Measurements from ENCODE around the gene FXYD2. TPM values are rescaled to one million over a fixed set of nuclear protein-coding genes. Genes with fewer than 3 reads are reported as not detected.

The FXYD2 gene
- total RNA-seq, 2 donors from 2014 or later: 1.4 TPM; not detected in 1

DNA sequence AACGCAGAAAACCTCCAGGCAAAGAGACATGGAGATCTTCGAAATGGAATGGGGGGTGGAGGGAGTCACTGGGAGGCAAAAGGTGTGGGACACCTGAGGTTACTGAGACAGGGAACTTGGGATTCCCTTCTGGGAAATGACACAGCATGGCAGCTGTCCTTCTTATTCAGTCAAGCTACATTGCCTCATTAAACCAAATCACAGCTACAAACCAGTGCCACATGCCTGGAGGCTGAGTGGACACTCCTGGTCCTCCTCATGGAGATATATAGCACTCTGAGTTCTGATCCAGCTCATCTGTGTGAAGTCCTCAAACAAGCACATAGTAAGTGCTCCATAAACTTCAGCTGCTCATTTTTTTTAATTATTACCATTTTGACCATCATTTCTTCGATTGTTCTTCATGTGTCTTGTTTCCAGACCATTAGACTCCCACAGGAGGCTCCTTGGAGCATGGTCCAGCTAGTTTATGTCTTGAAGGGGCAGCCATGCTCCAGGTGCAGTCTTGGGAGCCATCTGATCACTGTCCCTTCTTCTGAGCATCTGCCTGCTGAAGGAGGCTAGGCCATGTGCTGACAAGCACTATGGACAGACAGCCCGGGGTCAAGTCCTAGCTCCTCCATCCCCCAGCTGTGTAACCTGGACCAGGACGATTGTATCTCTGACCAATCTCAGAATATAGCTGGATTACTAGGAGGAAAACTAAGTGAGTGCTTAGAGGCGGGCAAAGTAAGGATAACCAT lies 9.7 kb upstream of the FXYD2 start:
- Mint-ChIP-seq H3K9me3 (no peaks in the 10 kb centered on the region), H3K27ac (peak overlapping the region; percentile 34), H3K27me3 (peaks cover 7% of the 10 kb centered on the region), H3K4me1 (no peaks in the 10 kb centered on the region), H3K4me3 (no peak overlapping the region), H3K36me3 (ENCODE audit: low read depth) (no peaks in the 10 kb centered on the region)
- no peak for ATAC-seq (replicated peaks)

DNA sequence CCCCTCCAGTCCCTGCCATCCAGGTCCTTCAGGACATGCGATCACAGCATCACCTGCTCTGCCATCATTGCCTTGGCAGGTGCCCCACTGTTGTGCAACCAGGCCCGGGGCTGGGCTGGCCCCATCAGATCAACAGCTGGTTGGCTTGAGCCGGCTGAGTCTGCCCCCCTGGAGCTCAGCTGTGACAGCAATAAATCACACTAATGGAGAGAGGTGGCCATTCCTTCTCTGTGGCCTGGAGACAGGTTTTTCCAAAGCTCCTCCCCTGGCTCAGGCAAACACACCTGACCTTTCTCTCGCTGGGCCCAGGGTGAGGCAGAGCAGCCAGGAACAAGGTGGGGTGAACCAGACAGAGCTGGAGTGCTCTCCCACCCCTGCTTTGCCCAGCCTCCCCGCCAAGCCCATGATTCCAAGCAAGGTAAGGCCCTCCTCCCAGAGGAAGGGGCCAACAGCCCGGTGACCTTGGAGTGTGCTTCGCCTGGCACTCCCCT lies 8.9 kb upstream of the FXYD2 start:
- no peak for ATAC-seq (replicated peaks)
- peak overlapping the region; percentile 34 for H3K27ac Mint-ChIP-seq
- H3K9me3 Mint-ChIP-seq: no peaks in the 10 kb centered on the region
- no peaks in the 10 kb centered on the region for H3K4me1 Mint-ChIP-seq
- peaks cover 7% of the 10 kb centered on the region for H3K27me3 Mint-ChIP-seq
- no peaks in the 10 kb centered on the region for H3K36me3 Mint-ChIP-seq (ENCODE audit: low read depth)
- H3K4me3 Mint-ChIP-seq: no peak overlapping the region

DNA sequence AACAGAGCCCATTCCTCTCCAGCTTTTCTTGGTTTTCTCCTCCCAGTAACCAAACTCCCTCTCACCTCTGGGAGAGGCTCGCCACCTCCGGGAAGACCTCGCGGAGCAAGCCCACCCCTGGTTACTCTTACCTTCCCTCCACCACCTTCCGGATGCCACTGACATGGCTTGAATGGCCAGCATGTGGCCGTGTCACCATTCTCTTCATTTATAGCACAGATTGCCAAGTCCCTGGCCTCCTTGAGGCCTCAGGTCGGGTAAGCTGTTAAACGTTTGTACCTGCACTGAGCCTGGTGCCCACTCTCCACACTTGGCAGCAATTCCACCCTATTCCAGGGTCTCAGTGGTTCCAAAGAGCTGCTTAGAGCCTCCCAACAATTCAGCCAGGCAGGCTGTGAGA lies 8.0 kb upstream of the FXYD2 start:
- ATAC-seq (replicated peaks): no peak
- Mint-ChIP-seq H3K4me1 (peaks cover 4% of the 10 kb centered on the region), H3K4me3 (no peak overlapping the region), H3K27me3 (peaks cover 7% of the 10 kb centered on the region), H3K27ac (no peak overlapping the region), H3K9me3 (no peaks in the 10 kb centered on the region), H3K36me3 (ENCODE audit: low read depth) (no peaks in the 10 kb centered on the region)

DNA sequence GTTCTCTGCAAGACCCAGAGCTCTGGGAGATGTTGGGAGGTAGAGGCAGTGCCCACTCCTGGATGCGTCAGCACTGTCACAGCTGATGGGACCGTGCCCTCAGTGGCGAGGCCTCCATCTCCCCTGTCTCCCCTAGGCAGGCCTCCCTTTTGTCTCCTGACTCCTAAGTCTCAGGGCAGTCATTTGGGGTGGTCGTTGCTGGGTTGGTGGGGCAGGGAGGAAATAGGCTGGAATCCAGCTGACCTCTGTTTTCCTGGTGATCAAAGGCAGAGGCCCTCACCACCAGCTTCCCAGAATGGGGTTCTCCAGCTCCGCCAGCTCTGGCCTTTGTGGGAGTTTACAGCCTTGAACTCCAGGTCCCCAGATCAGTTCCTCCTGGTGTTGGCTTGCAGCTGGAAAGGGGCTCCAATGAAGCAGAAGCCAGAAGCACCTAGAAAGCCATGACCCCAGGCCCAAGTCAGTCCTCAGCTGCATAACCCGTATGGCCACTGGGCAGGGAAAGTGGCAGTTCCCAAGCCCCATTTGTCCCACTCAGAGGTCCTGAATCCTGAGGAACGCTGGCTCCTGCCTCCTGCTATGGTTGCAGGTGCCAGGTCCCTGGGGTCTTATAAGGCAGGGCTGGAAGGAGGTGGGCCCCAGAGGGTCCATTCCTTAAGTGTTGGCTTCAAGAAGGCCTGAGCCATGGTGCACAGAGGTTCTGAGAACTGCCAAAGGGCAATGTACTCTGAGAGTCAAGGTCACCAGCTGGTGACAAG lies 7.3 kb upstream of the FXYD2 start:
- Mint-ChIP-seq H3K27ac (no peak overlapping the region), H3K9me3 (no peaks in the 10 kb centered on the region), H3K36me3 (ENCODE audit: low read depth) (no peaks in the 10 kb centered on the region), H3K4me1 (peaks cover 6% of the 10 kb centered on the region), H3K27me3 (peaks cover 5% of the 10 kb centered on the region), H3K4me3 (no peak overlapping the region)
- ATAC-seq (replicated peaks): no peak

DNA sequence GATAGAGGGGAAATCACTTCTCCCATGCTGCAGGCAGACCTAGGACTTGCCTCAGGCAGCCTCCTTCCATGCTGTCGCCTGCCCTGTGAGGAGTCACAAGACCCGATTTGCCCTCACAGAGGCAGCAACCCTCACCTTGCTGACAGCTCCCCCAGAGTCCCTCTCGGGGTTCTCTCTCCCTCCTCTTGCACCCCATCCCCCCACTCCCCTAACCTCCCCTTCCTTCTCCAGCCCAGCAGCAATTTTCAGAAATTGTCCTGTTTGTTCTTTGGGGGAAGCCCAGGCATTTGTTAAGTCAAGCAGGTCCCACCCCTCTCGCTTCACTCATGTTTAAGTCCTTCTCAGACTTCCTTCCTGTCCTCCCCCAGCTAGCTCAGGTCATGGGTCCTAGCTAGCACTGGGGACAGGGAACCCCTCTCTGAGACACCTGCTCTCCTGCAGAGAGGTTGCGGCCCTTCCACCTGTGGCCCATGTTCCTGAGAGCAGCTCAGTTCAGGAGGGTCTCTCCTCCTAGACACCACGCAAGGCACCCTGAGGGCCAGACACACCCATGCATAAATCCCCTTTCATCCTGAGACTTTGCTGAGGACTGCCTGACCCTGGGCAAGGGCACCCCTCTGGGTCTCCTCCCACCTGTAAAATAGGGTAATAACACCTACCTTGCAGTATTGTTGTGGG lies 6.3 kb upstream of the FXYD2 start:
- Mint-ChIP-seq H3K36me3 (ENCODE audit: low read depth) (no peaks in the 10 kb centered on the region), H3K9me3 (no peaks in the 10 kb centered on the region), H3K4me3 (no peak overlapping the region), H3K4me1 (peaks cover 10% of the 10 kb centered on the region), H3K27me3 (no peaks in the 10 kb centered on the region), H3K27ac (peak overlapping the region; percentile 28)
- ATAC-seq (replicated peaks): no peak

DNA sequence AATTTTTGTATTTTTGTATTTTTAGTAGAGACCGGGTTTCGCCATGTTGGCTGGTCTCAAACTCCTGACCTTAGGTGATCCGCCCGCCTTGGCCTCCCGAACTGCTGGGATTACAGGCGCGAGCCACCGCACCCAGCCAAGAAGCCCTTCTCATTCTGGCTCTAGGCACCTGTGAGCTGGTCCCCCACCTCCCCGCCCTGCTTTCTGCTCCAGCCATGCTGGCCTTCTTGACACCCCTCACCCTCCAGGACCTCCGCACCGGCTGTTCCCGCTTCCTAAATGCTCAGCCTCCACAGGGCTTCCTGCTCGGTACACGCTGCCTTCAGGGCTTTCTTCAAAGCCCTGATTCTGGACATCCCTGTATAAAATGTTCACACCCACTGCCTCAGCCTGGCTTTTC lies 5.5 kb upstream of the FXYD2 start:
- ATAC-seq (replicated peaks): no peak
- H3K36me3 Mint-ChIP-seq (ENCODE audit: low read depth): no peaks in the 10 kb centered on the region
- peaks cover 10% of the 10 kb centered on the region for H3K4me1 Mint-ChIP-seq
- H3K27me3 Mint-ChIP-seq: no peaks in the 10 kb centered on the region
- no peaks in the 10 kb centered on the region for H3K9me3 Mint-ChIP-seq
- no peak overlapping the region for H3K4me3 Mint-ChIP-seq
- H3K27ac Mint-ChIP-seq: peak overlapping the region; percentile 28

DNA sequence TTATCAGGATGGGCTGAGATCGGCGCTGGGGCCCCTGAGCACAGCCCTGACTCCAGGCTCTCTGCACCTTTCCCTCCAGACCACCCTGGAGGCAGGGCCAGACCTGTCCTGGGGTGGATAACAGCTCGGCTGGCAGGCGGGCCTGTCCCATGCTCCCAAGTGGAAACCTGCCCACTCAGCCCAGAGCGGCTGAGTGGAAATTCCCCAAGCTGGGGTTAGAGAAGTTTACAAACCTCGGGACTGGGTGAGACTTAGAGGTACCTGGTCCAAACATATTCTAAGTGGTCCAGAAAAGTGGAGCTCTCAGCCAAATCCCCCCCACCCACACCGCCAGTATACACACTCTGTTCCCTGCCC lies 4.8 kb upstream of the FXYD2 start:
- no peaks in the 10 kb centered on the region for H3K9me3 Mint-ChIP-seq
- peak overlapping the region; percentile 36 for H3K4me3 Mint-ChIP-seq
- peaks cover 10% of the 10 kb centered on the region for H3K4me1 Mint-ChIP-seq
- H3K27me3 Mint-ChIP-seq: no peaks in the 10 kb centered on the region
- ATAC-seq (replicated peaks): peak; percentile 13
- peak overlapping the region; percentile 28 for H3K27ac Mint-ChIP-seq
- no peaks in the 10 kb centered on the region for H3K36me3 Mint-ChIP-seq (ENCODE audit: low read depth)

DNA sequence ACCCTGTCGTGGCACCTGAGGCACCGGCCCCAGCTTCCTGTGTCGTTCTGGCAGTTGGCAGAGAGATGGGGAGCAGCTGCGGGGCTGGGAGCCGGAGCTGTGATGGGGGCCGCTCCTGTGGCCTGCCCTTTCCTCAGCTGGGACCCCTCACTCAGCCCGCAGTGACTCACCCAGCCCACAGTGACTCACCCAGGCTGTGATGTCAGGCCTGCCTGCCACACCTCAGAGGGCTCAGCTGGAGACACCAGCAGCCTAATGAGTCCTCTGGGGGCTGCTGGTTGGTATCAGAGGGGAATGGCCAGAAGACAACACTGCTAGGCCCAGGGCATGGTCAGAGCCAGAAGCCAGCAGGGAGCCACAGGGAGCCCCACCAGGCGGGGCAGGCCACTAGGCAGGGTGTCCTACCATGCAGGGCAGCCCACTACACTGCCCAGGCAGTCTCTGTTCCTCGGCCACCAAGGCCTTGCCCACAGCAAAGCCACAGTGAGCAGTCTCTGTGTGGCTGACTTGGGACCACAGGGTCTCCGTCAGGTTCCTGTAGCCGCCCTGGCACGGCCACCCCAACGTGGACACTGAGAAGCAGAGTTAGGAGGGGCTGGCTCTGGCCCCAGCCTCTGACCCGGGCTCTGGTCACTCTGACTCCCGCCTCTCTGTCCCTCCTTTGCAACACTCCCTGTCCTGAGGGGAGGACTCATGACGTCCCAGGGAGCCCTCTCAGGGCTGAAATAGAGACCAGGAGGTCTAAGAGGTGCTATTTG lies 4.2 kb upstream of the FXYD2 start:
- H3K27ac Mint-ChIP-seq: peak overlapping the region; percentile 59
- no peaks in the 10 kb centered on the region for H3K9me3 Mint-ChIP-seq
- H3K4me3 Mint-ChIP-seq: peak overlapping the region; percentile 36
- no peaks in the 10 kb centered on the region for H3K27me3 Mint-ChIP-seq
- peak; percentile 98 for ATAC-seq (replicated peaks)
- no peaks in the 10 kb centered on the region for H3K36me3 Mint-ChIP-seq (ENCODE audit: low read depth)
- H3K4me1 Mint-ChIP-seq: peaks cover 10% of the 10 kb centered on the region

DNA sequence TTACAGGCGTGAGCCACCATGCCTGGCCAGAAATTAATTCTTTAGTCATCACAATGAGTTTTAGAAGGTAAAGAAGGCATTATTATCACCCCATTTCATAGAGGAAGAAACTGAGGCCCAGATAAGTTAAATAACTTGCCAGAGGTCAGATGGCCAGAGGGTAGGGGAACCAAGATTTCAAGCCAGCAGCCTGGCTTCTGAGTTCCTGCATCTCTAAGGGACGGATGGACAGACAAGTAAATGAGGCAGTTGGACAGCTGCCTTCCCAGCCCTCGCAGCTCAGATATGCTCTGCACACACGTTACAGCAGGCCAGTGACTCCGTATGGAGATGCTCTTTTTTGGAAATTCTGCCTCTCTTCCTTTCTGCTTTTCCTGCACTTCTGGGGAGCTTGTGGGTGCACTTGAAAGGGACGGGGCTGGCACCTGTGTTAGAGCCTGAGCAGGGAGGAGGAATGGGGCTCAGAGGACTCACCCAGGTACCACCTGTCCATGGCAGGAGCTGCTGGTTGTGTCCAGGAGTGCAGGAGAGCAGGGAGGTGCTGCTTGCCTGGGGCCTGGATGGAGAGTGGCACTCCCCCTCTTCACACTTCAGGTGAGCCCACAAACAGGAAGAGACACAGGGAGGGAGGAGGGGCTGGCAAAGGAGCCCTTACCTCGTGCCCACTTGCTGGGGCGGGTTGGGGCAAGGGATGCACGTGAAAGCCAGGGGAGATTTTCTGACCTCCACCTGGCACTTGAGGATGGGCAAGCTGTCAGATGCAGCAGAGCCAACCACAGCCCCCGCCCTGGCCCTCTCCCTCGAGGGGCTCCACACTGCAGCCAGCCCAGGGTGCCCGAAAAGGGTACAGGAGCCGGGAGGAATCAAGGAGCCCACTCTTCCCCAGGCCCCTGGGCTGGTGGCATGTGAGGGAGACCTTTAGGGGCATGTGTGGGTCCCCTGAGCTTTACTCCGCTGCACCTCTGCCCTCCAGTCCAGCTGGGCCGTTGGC lies 3.3 kb upstream of the FXYD2 start:
- ATAC-seq (replicated peaks): peak; percentile 1
- Mint-ChIP-seq H3K36me3 (ENCODE audit: low read depth) (no peaks in the 10 kb centered on the region), H3K4me3 (peak overlapping the region; percentile 51)

DNA sequence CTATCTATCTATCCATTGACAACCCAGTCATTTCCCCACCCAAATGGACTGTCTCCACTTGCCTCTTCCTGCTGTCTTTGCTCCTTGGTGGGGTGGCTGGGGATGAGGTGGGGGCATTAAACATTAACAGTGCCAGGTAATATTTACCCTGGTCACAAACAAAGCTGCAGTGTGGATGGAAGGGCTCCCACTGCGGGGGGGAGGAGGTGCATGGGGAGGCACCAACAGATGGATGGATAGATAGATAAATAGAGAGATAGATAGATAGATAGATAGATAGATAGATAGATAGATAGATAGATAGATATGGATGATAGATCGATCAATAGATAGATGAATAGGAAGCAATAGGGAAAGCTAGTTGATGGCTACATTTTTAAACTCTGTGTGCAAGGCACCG lies 2.3 kb upstream of the FXYD2 start:
- no peak for ATAC-seq (replicated peaks)
- no peak overlapping the region for H3K4me3 Mint-ChIP-seq
- H3K4me1 Mint-ChIP-seq: peaks cover 15% of the 10 kb centered on the region
- H3K27ac Mint-ChIP-seq: no peak overlapping the region
- no peaks in the 10 kb centered on the region for H3K27me3 Mint-ChIP-seq
- no peaks in the 10 kb centered on the region for H3K36me3 Mint-ChIP-seq (ENCODE audit: low read depth)
- no peaks in the 10 kb centered on the region for H3K9me3 Mint-ChIP-seq

More for the DNA sequence above, 3.3 kb upstream of the FXYD2 start:
- Mint-ChIP-seq H3K27me3 (no peaks in the 10 kb centered on the region), H3K27ac (peak overlapping the region; percentile 80), H3K4me1 (peaks cover 15% of the 10 kb centered on the region), H3K9me3 (no peaks in the 10 kb centered on the region)

DNA sequence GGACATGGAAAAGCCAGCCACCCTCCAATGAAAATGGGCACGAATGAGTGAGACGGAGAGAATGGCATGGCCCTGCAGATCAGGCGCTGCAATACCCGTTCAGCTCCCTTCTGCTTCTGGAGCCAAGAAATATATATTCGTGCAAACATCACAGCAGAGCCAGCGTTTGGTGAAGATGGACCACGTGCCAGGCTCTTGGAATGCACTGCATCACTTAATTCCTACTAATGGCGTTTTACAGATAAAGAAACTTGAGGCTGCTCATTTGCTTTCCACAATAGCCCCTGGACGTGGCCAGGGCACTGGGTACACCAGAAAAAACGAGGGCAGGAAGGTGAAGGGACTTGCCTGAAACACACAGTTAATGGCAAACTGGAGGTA lies 1.6 kb upstream of the FXYD2 start:
- H3K4me3 Mint-ChIP-seq: no peak overlapping the region
- no peaks in the 10 kb centered on the region for H3K9me3 Mint-ChIP-seq
- no peaks in the 10 kb centered on the region for H3K27me3 Mint-ChIP-seq
- no peak for ATAC-seq (replicated peaks)
- H3K36me3 Mint-ChIP-seq (ENCODE audit: low read depth): no peaks in the 10 kb centered on the region
- H3K4me1 Mint-ChIP-seq: peaks cover 15% of the 10 kb centered on the region
- H3K27ac Mint-ChIP-seq: peak overlapping the region; percentile 39

DNA sequence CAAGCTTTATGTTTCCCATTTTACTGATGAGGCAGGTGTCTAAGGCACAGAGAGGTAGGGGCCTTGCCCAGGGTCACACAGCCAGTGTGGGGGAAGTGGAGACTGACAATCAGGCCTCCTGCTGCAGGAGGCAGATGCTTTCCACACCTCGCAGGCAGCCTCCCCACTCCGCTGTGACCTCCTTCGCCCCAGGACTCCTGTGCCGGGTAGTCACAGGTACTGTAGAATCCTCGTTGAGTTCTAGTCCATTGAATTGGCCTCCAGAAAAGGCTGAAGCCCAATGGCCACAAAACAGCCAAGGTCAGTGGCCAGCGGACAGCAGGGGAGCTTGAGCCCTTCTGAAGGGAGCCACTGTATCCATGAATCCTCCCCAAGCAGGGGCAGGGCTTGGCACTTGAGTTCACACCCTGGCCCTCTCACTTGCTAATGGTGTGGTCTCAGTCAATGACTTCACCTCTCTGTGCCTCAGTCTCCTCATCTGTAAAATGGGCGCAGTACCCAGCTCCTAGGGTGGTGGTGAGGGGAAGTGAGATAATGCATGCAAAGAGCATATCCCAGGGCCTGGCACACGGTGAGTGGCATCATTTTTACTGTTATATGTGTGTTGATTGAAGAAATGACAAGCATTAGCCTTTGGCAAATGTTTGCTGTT lies 1.1 kb upstream of the FXYD2 start:
- H3K36me3 Mint-ChIP-seq (ENCODE audit: low read depth): no peaks in the 10 kb centered on the region
- H3K9me3 Mint-ChIP-seq: no peaks in the 10 kb centered on the region
- no peak for ATAC-seq (replicated peaks)
- no peak overlapping the region for H3K4me3 Mint-ChIP-seq
- peak overlapping the region; percentile 39 for H3K27ac Mint-ChIP-seq
- peaks cover 15% of the 10 kb centered on the region for H3K4me1 Mint-ChIP-seq
- H3K27me3 Mint-ChIP-seq: no peaks in the 10 kb centered on the region

DNA sequence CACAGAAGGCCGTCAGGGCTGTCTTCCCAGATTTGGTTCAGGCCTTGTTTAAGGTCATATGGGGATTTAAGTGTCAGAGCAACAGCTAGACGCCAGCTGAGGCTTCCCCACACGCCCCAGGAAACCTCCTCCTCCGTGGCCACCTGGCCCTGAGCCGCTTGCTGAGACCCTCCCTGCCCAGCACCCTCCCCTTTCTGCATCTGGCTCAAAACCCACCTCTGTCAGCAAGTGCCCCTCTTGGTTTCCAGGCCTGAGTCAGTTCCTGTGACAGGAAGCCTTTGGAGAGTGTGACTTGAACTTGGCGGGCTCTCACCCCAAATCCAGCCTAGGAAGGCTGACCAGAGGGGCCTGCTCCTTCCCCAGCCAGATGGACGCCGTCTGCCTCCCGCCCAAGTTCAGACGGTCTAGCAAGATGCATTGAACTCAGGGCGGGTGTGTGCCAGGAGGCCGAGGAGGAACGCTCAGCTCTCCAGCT lies 561 bp downstream of the FXYD2 start:
- Mint-ChIP-seq H3K4me1 (peaks cover 15% of the 10 kb centered on the region), H3K4me3 (no peak overlapping the region)
- no peak for ATAC-seq (replicated peaks)

More for the DNA sequence above, 561 bp downstream of the FXYD2 start:
- H3K9me3 Mint-ChIP-seq: no peaks in the 10 kb centered on the region
- H3K36me3 Mint-ChIP-seq (ENCODE audit: low read depth): no peaks in the 10 kb centered on the region
- no peaks in the 10 kb centered on the region for H3K27me3 Mint-ChIP-seq
- peak overlapping the region; percentile 61 for H3K27ac Mint-ChIP-seq

Measured in activated T-helper 17 cell treated with anti-CD3 and anti-CD28 coated beads, Interleukin-2, amount 50 U/mL, for 72 hours (primary cell).